Brain microvascular endothelial cell (primary cell): ENCODE data around the gene SLC5A3.

ENCODE experiments used
- DNase-seq: peaks from one replicate; pipeline ENCODE4 v3.0.0-alpha.2; 2020
- H3K27ac ChIP-seq: fragments of 250-450 bp; sonication (Bioruptor Pico); 2 replicates; pipeline ENCODE4 v1.5.1; 2020; ENCODE audit warnings: mild to moderate bottlenecking, moderate library complexity
- H3K27me3 ChIP-seq: fragments of 250-450 bp; sonication (Bioruptor Pico); replicated peaks from 2 replicates; pipeline ENCODE4 v1.5.1; 2020; ENCODE audit warnings: mild to moderate bottlenecking
- H3K36me3 ChIP-seq: fragments of 250-450 bp; sonication (Bioruptor Pico); replicated peaks from 2 replicates; pipeline ENCODE4 v1.5.1; 2020; ENCODE audit warnings: mild to moderate bottlenecking
- H3K4me3 ChIP-seq: 2 replicates; pipeline ENCODE4 v1.5.1; 2011; ENCODE audit warnings: low read depth, mild to moderate bottlenecking, control low read depth, low read length, moderate library complexity
- in situ Hi-C: cut with HindIII; loops from 2 replicates; pipeline ENCODE4 v1.10.0; 2017; ENCODE audit warnings: low sequenced_read_pairs, low pct_ligation_motif_present
- TF ChIP-seq, protein P1 (sequence below): IDR thresholded peaks from 2 replicates; pipeline ENCODE4 v1.5.1; 2011; ENCODE audit warnings: low read depth, mild to moderate bottlenecking, moderate library complexity, low read length, control low read depth, inconsistent platforms; ENCODE audit errors: missing control alignments

The SLC5A3 gene

DNA sequence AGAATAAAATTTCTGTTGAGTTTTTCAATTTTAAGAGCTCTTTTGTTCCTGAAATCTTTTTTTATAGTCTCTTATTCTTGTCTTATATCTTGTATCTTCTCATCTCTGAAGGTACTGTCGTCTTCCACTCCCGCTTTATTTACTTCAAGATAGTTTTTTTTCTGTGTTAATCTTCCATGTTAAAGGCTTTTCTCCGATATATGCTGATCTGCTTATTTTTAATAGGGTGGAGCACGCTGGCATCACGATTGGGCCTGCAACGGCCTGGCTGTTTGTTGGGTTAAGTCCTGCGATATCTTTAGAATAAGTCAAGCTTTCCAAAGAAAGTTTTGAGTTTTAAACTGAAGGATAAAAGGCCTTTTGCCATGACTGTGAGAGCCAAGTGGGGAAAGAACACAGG lies 35.7 kb downstream of the SLC5A3 start:
- in situ Hi-C loops = no loop called here
- TF ChIP-seq, protein P1, sequence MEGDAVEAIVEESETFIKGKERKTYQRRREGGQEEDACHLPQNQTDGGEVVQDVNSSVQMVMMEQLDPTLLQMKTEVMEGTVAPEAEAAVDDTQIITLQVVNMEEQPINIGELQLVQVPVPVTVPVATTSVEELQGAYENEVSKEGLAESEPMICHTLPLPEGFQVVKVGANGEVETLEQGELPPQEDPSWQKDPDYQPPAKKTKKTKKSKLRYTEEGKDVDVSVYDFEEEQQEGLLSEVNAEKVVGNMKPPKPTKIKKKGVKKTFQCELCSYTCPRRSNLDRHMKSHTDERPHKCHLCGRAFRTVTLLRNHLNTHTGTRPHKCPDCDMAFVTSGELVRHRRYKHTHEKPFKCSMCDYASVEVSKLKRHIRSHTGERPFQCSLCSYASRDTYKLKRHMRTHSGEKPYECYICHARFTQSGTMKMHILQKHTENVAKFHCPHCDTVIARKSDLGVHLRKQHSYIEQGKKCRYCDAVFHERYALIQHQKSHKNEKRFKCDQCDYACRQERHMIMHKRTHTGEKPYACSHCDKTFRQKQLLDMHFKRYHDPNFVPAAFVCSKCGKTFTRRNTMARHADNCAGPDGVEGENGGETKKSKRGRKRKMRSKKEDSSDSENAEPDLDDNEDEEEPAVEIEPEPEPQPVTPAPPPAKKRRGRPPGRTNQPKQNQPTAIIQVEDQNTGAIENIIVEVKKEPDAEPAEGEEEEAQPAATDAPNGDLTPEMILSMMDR = no peak

DNA sequence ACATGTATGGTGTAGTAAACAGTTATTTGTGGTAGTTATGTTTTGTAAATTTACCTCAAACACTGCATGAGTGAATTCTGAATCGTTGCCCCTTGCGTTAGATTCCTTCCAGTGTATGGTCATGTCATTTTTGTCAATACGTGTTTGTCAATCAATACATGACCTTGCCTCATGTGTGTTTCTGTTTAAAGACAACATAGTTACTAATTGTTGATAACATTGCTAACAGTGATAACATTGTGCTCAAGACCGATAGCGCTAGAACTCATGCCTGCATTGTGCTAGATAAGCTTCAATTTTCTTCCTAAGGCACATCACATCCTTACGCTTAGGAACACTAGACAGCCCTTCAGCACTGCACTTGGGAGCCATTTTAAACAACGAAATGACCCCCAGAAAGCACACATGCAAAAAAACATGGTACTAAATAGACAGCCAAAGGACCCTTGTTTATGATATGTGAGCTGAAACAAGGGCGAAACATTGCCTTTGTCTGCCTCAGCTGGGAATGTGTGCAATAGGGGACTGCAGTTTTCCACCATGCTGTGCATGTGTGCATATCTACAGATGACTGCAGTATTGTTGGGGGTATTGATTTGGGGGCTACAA lies 37.3 kb downstream of the SLC5A3 start:
- Histone ChIP-seq H3K4me3 (no peak overlapping the region), H3K27ac (no peak overlapping the region), H3K27me3 (no peaks in the 10 kb centered on the region), H3K36me3 (no peaks in the 10 kb centered on the region)
- TF ChIP-seq, protein P1 = no peak
- no peak for DNase-seq
- in situ Hi-C loops = no loop called here

More for the DNA sequence above, 35.7 kb downstream of the SLC5A3 start:
- Histone ChIP-seq H3K36me3 (no peaks in the 10 kb centered on the region), H3K27me3 (no peaks in the 10 kb centered on the region), H3K4me3 (no peak overlapping the region), H3K27ac (no peak overlapping the region)
- DNase-seq = no peak

- no peak for DNase-seq
- TF ChIP-seq, protein P1 = no peak
- no peak overlapping the region for H3K4me3 ChIP-seq
Observed at GRCh38 chr21:34112316-34113033, 39.1 kb downstream of the SLC5A3 start.

GRCh38 chr21:34113842-34114241 lies 40.5 kb downstream of the SLC5A3 start:
- no peak for DNase-seq
- in situ Hi-C loops = no loop called here

More at GRCh38 chr21:34112316-34113033, 39.1 kb downstream of the SLC5A3 start:
- Histone ChIP-seq H3K36me3 (no peaks in the 10 kb centered on the region), H3K27ac (no peak overlapping the region), H3K27me3 (no peaks in the 10 kb centered on the region)
- in situ Hi-C loops = no loop called here

DNA sequence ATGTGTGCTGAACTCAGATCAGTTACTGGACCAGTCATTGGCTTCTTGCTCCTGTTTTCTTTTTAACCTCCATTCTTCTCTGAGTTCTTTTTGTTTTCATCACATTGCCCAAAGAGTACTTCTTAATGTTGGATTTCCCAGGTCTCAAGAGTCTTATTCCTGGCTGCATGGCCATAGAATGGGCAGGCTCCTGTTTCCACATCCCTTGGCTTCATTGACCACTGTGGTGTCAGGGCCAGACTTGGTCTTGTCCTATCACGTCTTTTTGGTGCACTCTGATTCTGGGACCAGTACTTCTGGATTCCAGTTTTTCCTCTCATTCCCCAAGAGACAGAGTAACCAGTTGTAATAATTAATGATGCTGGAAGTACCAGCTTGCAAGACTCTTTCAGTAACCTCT lies 41.8 kb downstream of the SLC5A3 start:
- no peak overlapping the region for H3K4me3 ChIP-seq
- in situ Hi-C loops = no loop called here
- H3K36me3 ChIP-seq = no peaks in the 10 kb centered on the region
- no peak for DNase-seq
- TF ChIP-seq, protein P1 = no peak
- no peaks in the 10 kb centered on the region for H3K27me3 ChIP-seq
- H3K27ac ChIP-seq = no peak overlapping the region

More at GRCh38 chr21:34113842-34114241, 40.5 kb downstream of the SLC5A3 start:
- Histone ChIP-seq H3K27ac (no peak overlapping the region), H3K4me3 (no peak overlapping the region), H3K27me3 (no peaks in the 10 kb centered on the region), H3K36me3 (no peaks in the 10 kb centered on the region)
- TF ChIP-seq, protein P1 = no peak

GRCh38 chr21:34116569-34116968 lies 43.2 kb downstream of the SLC5A3 start:
- no peaks in the 10 kb centered on the region for H3K27me3 ChIP-seq
- H3K27ac ChIP-seq = no peak overlapping the region
- TF ChIP-seq, protein P1 = no peak
- in situ Hi-C loops = no loop called here
- no peaks in the 10 kb centered on the region for H3K36me3 ChIP-seq
- no peak overlapping the region for H3K4me3 ChIP-seq
- DNase-seq = no peak
